Measurements from ENCODE around the gene ARHGEF40.

ARHGEF40 gene

GRCh38 chr14:21106176-21106497 is 36.0 kb downstream of the ARHGEF40 start:
- H3K36me3 ChIP-seq (ENCODE audit: insufficient read depth, low read length) = no peaks in the 10 kb centered on the region
- H3K27me3 ChIP-seq (ENCODE audit: insufficient read depth, low read length, poor library complexity, severe bottlenecking) = no peaks in the 10 kb centered on the region
- no peak overlapping the region for H3K4me2 ChIP-seq (ENCODE audit: low read depth, low read length, poor library complexity, severe bottlenecking)
- peaks cover 57% of the 10 kb centered on the region for H3K4me1 ChIP-seq (ENCODE audit: insufficient read depth, low read length, poor library complexity, severe bottlenecking)
- no peaks in the 10 kb centered on the region for H3K9me3 ChIP-seq (ENCODE audit: insufficient read depth, low read depth, low read length)
- H3K4me3 ChIP-seq (ENCODE audit: low read length, poor library complexity, severe bottlenecking) = no peak overlapping the region
- H3K9me2 ChIP-seq (replicated peaks; ENCODE audit: low read depth, low read length) = no peaks in the 10 kb centered on the region
- H3F3A ChIP-seq (ENCODE audit: low read depth) = no peaks in the 10 kb centered on the region
- peak overlapping the region; percentile 41 for H3K9ac ChIP-seq (ENCODE audit: low read depth, low read length, poor library complexity, severe bottlenecking)
- TF ChIP-seq CTCF (conservative IDR thresholded peaks at IDR 0.05; ENCODE audit: low read length) (no peak), EZH2phosphoT487 (IDR thresholded peaks at IDR 0.05; ENCODE audit: borderline replicate concordance) (no peak)
- no peaks in the 10 kb centered on the region for H4K20me1 ChIP-seq (ENCODE audit: insufficient read depth, low read length, poor library complexity, severe bottlenecking)
- 0 out of 2 replicates have a peak overlapping the region, but pooled peaks have one; percentile 76 for H2AFZ ChIP-seq (ENCODE audit: low read length)
- H3K79me2 ChIP-seq (ENCODE audit: insufficient read depth, low read length) = peaks cover 7% of the 10 kb centered on the region

- no peaks in the 10 kb centered on the region for H3K9me3 ChIP-seq (ENCODE audit: insufficient read depth, low read depth, low read length)
- no peaks in the 10 kb centered on the region for H3F3A ChIP-seq (ENCODE audit: low read depth)
- no peaks in the 10 kb centered on the region for H3K36me3 ChIP-seq (ENCODE audit: insufficient read depth, low read length)
- H3K4me3 ChIP-seq (ENCODE audit: low read length, poor library complexity, severe bottlenecking) = no peak overlapping the region
- peaks cover 57% of the 10 kb centered on the region for H3K4me1 ChIP-seq (ENCODE audit: insufficient read depth, low read length, poor library complexity, severe bottlenecking)
- no peaks in the 10 kb centered on the region for H4K20me1 ChIP-seq (ENCODE audit: insufficient read depth, low read length, poor library complexity, severe bottlenecking)
- no peaks in the 10 kb centered on the region for H3K9me2 ChIP-seq (replicated peaks; ENCODE audit: low read depth, low read length)
- H3K79me2 ChIP-seq (ENCODE audit: insufficient read depth, low read length) = peaks cover 7% of the 10 kb centered on the region
- peak overlapping the region; percentile 41 for H3K9ac ChIP-seq (ENCODE audit: low read depth, low read length, poor library complexity, severe bottlenecking)
- H3K4me2 ChIP-seq (ENCODE audit: low read depth, low read length, poor library complexity, severe bottlenecking) = peak overlapping the region; percentile 31
- H3K27me3 ChIP-seq (ENCODE audit: insufficient read depth, low read length, poor library complexity, severe bottlenecking) = no peaks in the 10 kb centered on the region
- H2AFZ ChIP-seq (ENCODE audit: low read length) = peak overlapping the region; percentile 76
- peak; percentile 91 for TF ChIP-seq CTCF (conservative IDR thresholded peaks at IDR 0.05; ENCODE audit: low read length)
- TF ChIP-seq EZH2phosphoT487 (IDR thresholded peaks at IDR 0.05; ENCODE audit: borderline replicate concordance) = no peak
Measured at GRCh38 chr14:21106498-21107282, 36.6 kb downstream of the ARHGEF40 start.

GRCh38 chr14:21107283-21107800 is 37.2 kb downstream of the ARHGEF40 start:
- TF ChIP-seq EZH2phosphoT487 (IDR thresholded peaks at IDR 0.05; ENCODE audit: borderline replicate concordance) (no peak), CTCF (conservative IDR thresholded peaks at IDR 0.05; ENCODE audit: low read length) (no peak)
- no peaks in the 10 kb centered on the region for H4K20me1 ChIP-seq (ENCODE audit: insufficient read depth, low read length, poor library complexity, severe bottlenecking)
- H3F3A ChIP-seq (ENCODE audit: low read depth) = no peaks in the 10 kb centered on the region
- peak overlapping the region; percentile 43; the same call in 1 of the 2 replicates for H2AFZ ChIP-seq (ENCODE audit: low read length)
- peaks cover 7% of the 10 kb centered on the region for H3K79me2 ChIP-seq (ENCODE audit: insufficient read depth, low read length)
- no peaks in the 10 kb centered on the region for H3K27me3 ChIP-seq (ENCODE audit: insufficient read depth, low read length, poor library complexity, severe bottlenecking)
- H3K9ac ChIP-seq (ENCODE audit: low read depth, low read length, poor library complexity, severe bottlenecking) = peak overlapping the region; percentile 41
- no peaks in the 10 kb centered on the region for H3K9me3 ChIP-seq (ENCODE audit: insufficient read depth, low read depth, low read length)
- no peaks in the 10 kb centered on the region for H3K36me3 ChIP-seq (ENCODE audit: insufficient read depth, low read length)
- H3K4me3 ChIP-seq (ENCODE audit: low read length, poor library complexity, severe bottlenecking) = no peak overlapping the region
- no peak overlapping the region for H3K4me2 ChIP-seq (ENCODE audit: low read depth, low read length, poor library complexity, severe bottlenecking)
- peaks cover 53% of the 10 kb centered on the region for H3K4me1 ChIP-seq (ENCODE audit: insufficient read depth, low read length, poor library complexity, severe bottlenecking)
- no peaks in the 10 kb centered on the region for H3K9me2 ChIP-seq (replicated peaks; ENCODE audit: low read depth, low read length)
